Retinal pigment epithelial cell (primary cell): ENCODE data around the gene FANCI.

Experiments used
- DNase-seq: peaks from one replicate; pipeline ENCODE4 v3.0.0-alpha.2; 2010; ENCODE audit warnings: low read depth
- H3K4me3 ChIP-seq: 2 replicates; pipeline ENCODE4 v1.5.1; 2011; ENCODE audit warnings: mild to moderate bottlenecking, low read length, control low read depth, moderate library complexity
- CTCF ChIP-seq: conservative IDR thresholded peaks from 2 replicates; pipeline ENCODE4 v1.5.1; 2011; ENCODE audit warnings: low read depth, low read length, control low read depth, inconsistent platforms

FANCI gene

GRCh38 chr15:89319678-89320077 lies 75.9 kb downstream of the FANCI start:
- DNase-seq = no peak
- no peak overlapping the region for H3K4me3 ChIP-seq
- TF ChIP-seq CTCF = no peak

- no peak for TF ChIP-seq CTCF
- DNase-seq = no peak
- H3K4me3 ChIP-seq = no peak overlapping the region
Observed at GRCh38 chr15:89320200-89320599, 76.4 kb downstream of the FANCI start.

GRCh38 chr15:89321521-89322410 lies 78.0 kb downstream of the FANCI start:
- no peak overlapping the region for H3K4me3 ChIP-seq
- TF ChIP-seq CTCF = peak; percentile 20
- DNase-seq = no peak

- TF ChIP-seq CTCF = no peak
- DNase-seq = no peak
- H3K4me3 ChIP-seq = no peak overlapping the region
Observed at GRCh38 chr15:89322822-89323221, 79.0 kb downstream of the FANCI start.

- no peak for DNase-seq
- H3K4me3 ChIP-seq = no peak overlapping the region
- TF ChIP-seq CTCF = no peak
Observed at GRCh38 chr15:89323825-89324224, 80.0 kb downstream of the FANCI start.

- H3K4me3 ChIP-seq = no peak overlapping the region
- DNase-seq = no peak
- no peak for TF ChIP-seq CTCF
Observed at GRCh38 chr15:89325039-89325803, 81.4 kb downstream of the FANCI start.
